ENCODE results near the gene PKP1.

The PKP1 gene

DNA sequence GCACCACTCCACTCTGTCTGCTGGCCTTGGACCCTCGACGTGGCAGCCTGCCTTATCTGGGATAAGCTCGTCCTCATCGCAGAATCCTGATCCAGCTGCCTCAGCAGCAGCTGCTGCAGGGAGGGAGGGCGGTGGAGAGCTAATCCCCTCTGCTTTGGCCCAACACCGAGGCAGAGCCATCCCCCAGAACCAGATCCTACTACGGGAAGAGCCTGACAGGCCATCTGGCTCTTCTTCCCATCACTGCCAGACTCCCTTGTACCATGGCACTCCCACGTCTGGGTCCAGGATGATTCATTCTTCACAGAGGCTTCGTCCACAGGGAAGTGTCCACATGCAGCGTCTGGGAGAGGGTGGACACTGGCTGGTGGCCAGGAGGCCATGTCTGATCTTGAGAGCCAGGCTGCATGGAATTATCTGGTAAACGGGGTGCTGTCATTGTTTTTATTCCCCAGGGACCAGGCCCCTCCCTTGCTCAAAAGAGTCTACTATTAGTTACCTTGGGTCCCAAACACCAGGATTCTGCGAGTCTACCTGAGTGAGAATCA lies 14.6 kb upstream of the PKP1 start:
- no peak overlapping the region for H3K27ac ChIP-seq (ENCODE audit: low read depth, low read length)

DNA sequence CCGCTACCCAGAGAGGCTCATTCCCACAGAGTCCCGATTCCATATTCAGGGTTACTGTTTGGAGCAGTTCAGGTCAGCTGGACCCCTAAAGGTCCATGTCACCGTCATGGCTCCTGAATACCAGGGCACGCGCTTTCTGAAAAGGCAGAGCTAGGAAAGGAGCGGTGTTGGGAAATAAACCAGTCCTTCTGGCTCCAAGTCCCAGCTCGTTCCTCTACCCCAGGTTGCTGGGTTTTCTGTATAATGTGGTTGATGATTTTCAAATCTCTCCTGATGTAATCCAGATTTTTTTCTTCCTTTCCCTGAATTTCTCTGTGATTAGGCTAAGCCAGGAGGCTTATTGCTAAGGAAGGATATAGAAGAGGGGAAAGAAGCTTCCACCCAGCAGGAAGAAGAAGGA lies 14.0 kb upstream of the PKP1 start:
- Histone ChIP-seq H3K36me3 (ENCODE audit: control insufficient read depth, low read length) (no peaks in the 10 kb centered on the region), H3K9me3 (ENCODE audit: control insufficient read depth, insufficient read depth, low read length) (no peaks in the 10 kb centered on the region), H3K4me2 (ENCODE audit: low read length) (no peak overlapping the region), H3K9me2 (replicated peaks; ENCODE audit: control insufficient read depth, low read length) (no peaks in the 10 kb centered on the region), H3K27me3 (ENCODE audit: control insufficient read depth, low read length) (peaks cover 18% of the 10 kb centered on the region), H3K4me1 (ENCODE audit: control insufficient read depth, low read length) (no peaks in the 10 kb centered on the region), H3K79me2 (ENCODE audit: control insufficient read depth, low read length) (no peaks in the 10 kb centered on the region), H3K4me3 (ENCODE audit: low read length) (no peak overlapping the region), H4K20me1 (ENCODE audit: control insufficient read depth, insufficient read depth, low read depth, low read length) (no peaks in the 10 kb centered on the region), H3K27ac (ENCODE audit: low read depth, low read length) (no peak overlapping the region), H3F3A (ENCODE audit: control insufficient read depth, insufficient read depth) (no peaks in the 10 kb centered on the region)
- TF ChIP-seq, protein P1, sequence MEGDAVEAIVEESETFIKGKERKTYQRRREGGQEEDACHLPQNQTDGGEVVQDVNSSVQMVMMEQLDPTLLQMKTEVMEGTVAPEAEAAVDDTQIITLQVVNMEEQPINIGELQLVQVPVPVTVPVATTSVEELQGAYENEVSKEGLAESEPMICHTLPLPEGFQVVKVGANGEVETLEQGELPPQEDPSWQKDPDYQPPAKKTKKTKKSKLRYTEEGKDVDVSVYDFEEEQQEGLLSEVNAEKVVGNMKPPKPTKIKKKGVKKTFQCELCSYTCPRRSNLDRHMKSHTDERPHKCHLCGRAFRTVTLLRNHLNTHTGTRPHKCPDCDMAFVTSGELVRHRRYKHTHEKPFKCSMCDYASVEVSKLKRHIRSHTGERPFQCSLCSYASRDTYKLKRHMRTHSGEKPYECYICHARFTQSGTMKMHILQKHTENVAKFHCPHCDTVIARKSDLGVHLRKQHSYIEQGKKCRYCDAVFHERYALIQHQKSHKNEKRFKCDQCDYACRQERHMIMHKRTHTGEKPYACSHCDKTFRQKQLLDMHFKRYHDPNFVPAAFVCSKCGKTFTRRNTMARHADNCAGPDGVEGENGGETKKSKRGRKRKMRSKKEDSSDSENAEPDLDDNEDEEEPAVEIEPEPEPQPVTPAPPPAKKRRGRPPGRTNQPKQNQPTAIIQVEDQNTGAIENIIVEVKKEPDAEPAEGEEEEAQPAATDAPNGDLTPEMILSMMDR (IDR thresholded peaks at IDR 0.05; ENCODE audit: low read depth, low read length, poor library complexity, severe bottlenecking) = no peak
- no peak for TF ChIP-seq EZH2phosphoT487 (IDR thresholded peaks at IDR 0.05; ENCODE audit: borderline replicate concordance, low read length)

More for the DNA sequence above, 14.6 kb upstream of the PKP1 start:
- H3K9me2 ChIP-seq (replicated peaks; ENCODE audit: control insufficient read depth, low read length) = no peaks in the 10 kb centered on the region
- H3K27me3 ChIP-seq (ENCODE audit: control insufficient read depth, low read length) = peaks cover 18% of the 10 kb centered on the region
- H3K79me2 ChIP-seq (ENCODE audit: control insufficient read depth, low read length) = no peaks in the 10 kb centered on the region
- TF ChIP-seq, protein P1 (IDR thresholded peaks at IDR 0.05; ENCODE audit: low read depth, low read length, poor library complexity, severe bottlenecking) = no peak
- no peak for TF ChIP-seq EZH2phosphoT487 (IDR thresholded peaks at IDR 0.05; ENCODE audit: borderline replicate concordance, low read length)
- no peak overlapping the region for H3K4me2 ChIP-seq (ENCODE audit: low read length)
- no peaks in the 10 kb centered on the region for H3K9me3 ChIP-seq (ENCODE audit: control insufficient read depth, insufficient read depth, low read length)
- no peaks in the 10 kb centered on the region for H3K4me1 ChIP-seq (ENCODE audit: control insufficient read depth, low read length)
- H4K20me1 ChIP-seq (ENCODE audit: control insufficient read depth, insufficient read depth, low read depth, low read length) = no peaks in the 10 kb centered on the region
- H3K36me3 ChIP-seq (ENCODE audit: control insufficient read depth, low read length) = no peaks in the 10 kb centered on the region
- H3K4me3 ChIP-seq (ENCODE audit: low read length) = no peak overlapping the region
- H3F3A ChIP-seq (ENCODE audit: control insufficient read depth, insufficient read depth) = no peaks in the 10 kb centered on the region

DNA sequence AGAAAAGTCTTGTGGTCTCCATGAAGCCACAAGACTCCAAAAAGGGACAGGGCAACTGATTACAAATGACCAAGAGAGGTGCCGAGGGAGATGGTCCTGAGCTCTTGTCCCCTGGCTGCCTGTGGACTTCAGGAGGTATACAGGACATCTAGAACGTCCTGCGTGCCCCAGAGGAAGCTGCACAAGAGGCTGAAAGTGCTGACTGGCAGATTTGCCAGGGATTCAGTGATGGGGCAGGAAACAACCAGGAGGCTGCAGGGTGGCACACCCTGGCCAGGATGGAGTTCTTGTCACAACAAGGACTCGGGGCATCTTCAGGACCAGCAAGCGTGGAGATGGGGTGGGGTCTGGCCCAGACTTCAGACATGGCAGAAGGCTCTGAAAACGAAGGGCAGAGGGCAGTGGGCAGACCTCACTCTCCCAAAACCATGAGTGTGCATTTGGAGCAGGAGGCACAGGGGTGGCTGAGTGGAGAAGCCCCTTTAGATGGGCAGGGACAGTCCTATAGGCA lies 13.4 kb upstream of the PKP1 start:
- Histone ChIP-seq H3K27me3 (ENCODE audit: control insufficient read depth, low read length) (peaks cover 18% of the 10 kb centered on the region), H3K4me1 (ENCODE audit: control insufficient read depth, low read length) (no peaks in the 10 kb centered on the region), H3K4me3 (ENCODE audit: low read length) (no peak overlapping the region), H3K9me3 (ENCODE audit: control insufficient read depth, insufficient read depth, low read length) (no peaks in the 10 kb centered on the region), H3K36me3 (ENCODE audit: control insufficient read depth, low read length) (no peaks in the 10 kb centered on the region), H3K27ac (ENCODE audit: low read depth, low read length) (no peak overlapping the region), H3K9me2 (replicated peaks; ENCODE audit: control insufficient read depth, low read length) (no peaks in the 10 kb centered on the region), H4K20me1 (ENCODE audit: control insufficient read depth, insufficient read depth, low read depth, low read length) (no peaks in the 10 kb centered on the region), H3K79me2 (ENCODE audit: control insufficient read depth, low read length) (no peaks in the 10 kb centered on the region), H3K4me2 (ENCODE audit: low read length) (no peak overlapping the region), H3F3A (ENCODE audit: control insufficient read depth, insufficient read depth) (no peaks in the 10 kb centered on the region)
- TF ChIP-seq EZH2phosphoT487 (IDR thresholded peaks at IDR 0.05; ENCODE audit: borderline replicate concordance, low read length) = no peak
- TF ChIP-seq, protein P1 (IDR thresholded peaks at IDR 0.05; ENCODE audit: low read depth, low read length, poor library complexity, severe bottlenecking) = no peak

Measured in DOHH2 (cell line).